HG02763 (cell line): ENCODE data around the gene CSMD2.

Source experiments
- ATAC-seq: cut with Tn5 transposase; IDR thresholded peaks from one replicate; pipeline ENCODE4 v1.9.1; 2021; ENCODE audit warnings: mild to moderate bottlenecking, moderate library complexity; ENCODE audit not compliant: unreplicated experiment

Gene CSMD2

GRCh38 chr1:33824971-33825370 is 340.1 kb downstream of the CSMD2 start:
- ATAC-seq, result no peak

DNA sequence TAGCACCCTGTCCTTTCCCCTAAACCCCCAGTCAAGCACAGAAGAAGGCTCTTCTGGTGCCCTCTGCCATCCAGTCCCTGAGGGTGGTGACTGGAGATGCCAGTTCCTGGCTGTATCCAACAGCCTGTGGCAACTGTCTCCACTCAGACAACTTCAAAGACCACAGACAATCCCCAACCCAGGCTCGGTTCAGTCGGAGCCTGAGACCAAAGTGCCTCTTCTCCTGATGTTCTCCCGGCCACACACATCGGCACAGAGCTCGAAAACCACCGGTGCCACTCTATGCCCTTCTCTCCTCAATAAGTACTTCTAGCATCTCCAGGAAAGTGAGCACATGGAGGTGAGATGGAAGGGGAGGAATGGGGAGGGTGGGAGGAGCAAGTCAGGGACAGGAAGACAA is 340.7 kb downstream of the CSMD2 start:
- ATAC-seq, result no peak

GRCh38 chr1:33823830-33824229 is 341.2 kb downstream of the CSMD2 start:
- no peak for ATAC-seq

GRCh38 chr1:33823401-33823800 is 341.6 kb downstream of the CSMD2 start:
- ATAC-seq, result no peak

GRCh38 chr1:33822396-33822795 is 342.6 kb downstream of the CSMD2 start:
- ATAC-seq, result no peak

DNA sequence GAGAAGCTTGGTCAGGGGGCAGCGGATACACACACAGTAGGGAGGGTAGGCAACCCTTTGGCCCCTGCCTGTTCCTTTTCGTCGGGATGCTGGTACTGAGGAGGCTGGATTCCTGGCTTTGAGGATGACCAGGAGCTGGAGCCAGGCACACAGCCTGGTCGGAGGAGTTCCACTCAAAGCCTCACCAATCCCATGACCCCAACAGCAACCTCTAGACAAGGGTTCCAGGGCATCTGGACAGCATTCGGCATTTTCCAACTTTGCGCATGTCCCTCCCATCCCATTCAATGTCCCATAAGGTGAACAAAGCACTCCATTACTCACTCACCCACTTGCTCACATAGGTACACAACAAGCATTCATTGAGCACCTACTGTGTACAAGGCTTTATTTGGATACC is 343.7 kb downstream of the CSMD2 start:
- no peak for ATAC-seq

GRCh38 chr1:33820804-33821203 is 344.2 kb downstream of the CSMD2 start:
- ATAC-seq, result no peak

GRCh38 chr1:33819913-33820311 is 345.1 kb downstream of the CSMD2 start:
- no peak for ATAC-seq

DNA sequence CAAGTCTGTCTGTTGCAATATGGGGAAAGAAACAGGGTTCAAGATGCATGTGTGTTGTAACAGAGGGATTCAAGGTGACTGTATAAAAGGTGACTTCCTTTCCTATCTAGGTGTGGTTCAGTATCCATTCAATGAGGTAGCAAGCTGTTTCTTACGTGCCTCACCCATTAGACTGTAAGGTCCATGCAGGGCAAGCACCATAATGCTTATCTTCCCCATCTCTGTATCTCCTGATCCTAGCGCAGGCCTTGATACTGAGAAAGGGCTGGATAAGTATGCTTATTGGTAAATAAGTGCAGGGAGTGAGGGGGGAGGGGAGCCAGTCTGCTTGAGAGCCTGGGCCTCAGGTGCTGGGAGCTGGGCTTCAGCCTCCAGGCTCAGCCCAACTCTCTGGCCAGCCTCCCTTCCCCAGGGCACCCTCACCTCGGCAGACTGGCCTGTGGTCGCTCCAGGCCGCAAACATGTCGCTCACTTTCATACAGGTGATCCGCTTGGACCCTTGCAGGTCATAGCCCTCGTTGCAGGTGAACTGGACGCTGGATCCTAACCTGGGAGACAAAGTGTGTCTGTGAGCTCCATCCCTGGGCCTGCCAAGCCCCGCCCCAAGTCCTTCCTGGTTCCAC is 345.6 kb downstream of the CSMD2 start:
- ATAC-seq, result no peak

- ATAC-seq, result no peak
These were observed 347.0 kb downstream of the CSMD2 start for GRCh38 chr1:33818071-33818470.

- no peak for ATAC-seq
These were observed 350.0 kb downstream of the CSMD2 start for GRCh38 chr1:33815061-33815460.

GRCh38 chr1:33814166-33814565 is 350.9 kb downstream of the CSMD2 start:
- ATAC-seq, result no peak

DNA sequence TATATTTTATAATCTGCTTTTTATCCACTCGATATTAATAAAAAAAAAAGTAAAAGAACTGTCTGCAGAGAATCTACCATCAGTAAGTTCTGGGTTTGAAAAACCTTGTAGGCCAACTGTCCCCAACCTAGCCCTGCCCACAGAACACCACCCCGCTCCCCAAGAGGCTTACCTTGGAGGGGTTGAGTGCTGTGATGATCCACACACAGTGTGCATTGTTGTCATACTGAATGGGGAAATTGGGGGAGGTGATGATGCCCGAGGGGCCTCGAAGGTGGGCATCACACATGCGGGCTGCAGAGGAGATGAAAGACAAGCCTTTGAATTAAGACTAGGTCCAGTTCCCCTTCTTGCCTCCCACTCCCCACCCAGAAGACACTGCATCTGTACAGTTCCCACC is 354.5 kb downstream of the CSMD2 start:
- ATAC-seq, result no peak

GRCh38 chr1:33805988-33806387 is 359.0 kb downstream of the CSMD2 start:
- ATAC-seq, result no peak

DNA sequence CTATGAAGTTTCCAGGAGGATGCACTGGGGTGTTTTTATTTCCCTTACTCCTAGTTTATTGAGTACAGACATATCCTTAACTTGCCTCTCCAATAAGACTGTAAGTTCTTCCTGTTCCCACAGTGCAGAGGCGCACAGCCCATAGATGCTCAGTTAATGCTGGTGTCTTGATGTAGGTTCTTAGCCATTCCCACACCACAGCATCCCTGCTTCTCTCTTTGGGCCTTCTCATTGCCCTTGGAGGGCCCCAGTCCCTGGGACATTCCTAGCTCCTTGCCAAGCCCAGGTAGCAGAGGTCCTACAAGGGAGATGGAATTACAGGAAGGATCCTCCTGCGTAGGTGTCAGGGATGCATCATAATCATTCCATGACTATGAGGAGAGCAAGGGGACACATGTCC is 362.8 kb downstream of the CSMD2 start:
- ATAC-seq, result no peak

GRCh38 chr1:33797849-33798248 is 367.2 kb downstream of the CSMD2 start:
- ATAC-seq, result no peak

DNA sequence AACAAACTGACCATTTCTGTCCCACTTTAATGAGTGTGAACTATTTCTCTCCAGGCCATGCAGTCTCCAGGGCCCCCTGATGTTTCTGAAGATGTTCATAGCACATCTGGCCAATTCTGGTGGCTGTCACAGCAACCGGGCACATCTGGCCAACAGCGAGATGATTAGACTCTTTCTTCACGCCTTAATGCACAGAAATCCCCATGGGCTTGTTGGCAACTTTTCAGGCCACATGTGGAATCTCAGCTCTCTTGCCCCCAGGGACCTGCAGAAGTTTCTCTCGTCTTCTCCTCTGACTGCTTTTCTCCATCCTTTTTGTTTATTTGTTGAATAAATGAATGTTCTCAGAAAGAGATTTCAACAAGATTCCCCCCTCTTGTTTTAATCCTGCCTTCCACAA is 372.4 kb downstream of the CSMD2 start:
- no peak for ATAC-seq

DNA sequence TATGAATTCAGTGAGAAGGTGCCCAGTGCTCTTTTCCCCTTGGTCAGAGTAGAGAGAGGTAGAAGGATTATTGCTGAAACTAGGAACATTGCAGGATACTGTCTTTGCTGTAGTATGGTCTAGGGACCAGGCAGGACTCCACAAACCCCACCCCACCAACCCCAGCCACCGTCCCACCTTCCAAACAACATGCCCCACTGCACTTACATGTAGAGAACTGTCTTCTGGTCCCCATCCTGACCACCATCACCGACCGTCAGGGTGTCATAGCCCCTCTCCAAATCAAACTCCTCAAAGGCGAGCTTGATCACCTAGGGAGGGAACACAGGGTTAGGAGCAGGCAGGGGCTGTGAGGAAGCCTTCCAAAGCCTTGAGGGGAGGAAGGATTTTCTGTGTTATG is 372.8 kb downstream of the CSMD2 start:
- no peak for ATAC-seq

GRCh38 chr1:33791251-33791650 is 373.8 kb downstream of the CSMD2 start:
- ATAC-seq, result no peak

DNA sequence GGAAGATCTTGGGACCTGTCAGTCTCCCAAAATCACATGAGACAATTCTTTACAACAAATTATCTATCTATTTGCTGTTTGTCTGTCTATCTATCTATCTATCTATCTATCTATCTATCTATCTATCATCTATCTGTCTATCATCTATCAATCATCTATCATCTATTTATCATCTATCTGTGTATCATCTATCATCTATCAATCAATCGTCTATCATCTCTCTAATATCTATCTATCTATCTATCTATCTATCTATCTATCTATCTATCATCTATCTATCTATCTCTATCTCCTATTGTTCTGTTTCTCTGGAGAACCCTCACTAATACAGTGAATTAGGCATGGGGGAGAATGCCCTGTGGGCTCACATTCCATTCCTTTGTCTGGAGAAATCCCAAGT is 374.5 kb downstream of the CSMD2 start:
- no peak for ATAC-seq

DNA sequence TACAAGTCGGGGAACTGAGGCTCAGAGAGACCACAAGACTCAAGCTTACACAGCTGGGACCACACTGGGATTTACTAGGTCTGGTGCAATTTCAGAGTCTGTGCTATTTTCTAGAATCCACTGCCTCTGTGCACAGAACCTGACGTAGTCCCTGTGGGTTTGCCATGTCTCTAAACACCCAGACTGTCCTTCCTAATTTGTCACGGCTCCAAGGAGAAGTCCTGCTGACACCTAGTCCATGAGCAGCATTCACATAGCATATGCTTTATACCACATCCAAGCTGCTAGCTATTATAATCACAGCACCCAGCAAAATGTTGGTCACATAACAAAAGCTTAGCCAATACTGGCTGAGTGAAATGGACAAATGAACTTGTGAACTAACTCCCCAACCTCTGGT is 380.2 kb downstream of the CSMD2 start:
- no peak for ATAC-seq

GRCh38 chr1:33782776-33783175 is 382.3 kb downstream of the CSMD2 start:
- ATAC-seq, result no peak

DNA sequence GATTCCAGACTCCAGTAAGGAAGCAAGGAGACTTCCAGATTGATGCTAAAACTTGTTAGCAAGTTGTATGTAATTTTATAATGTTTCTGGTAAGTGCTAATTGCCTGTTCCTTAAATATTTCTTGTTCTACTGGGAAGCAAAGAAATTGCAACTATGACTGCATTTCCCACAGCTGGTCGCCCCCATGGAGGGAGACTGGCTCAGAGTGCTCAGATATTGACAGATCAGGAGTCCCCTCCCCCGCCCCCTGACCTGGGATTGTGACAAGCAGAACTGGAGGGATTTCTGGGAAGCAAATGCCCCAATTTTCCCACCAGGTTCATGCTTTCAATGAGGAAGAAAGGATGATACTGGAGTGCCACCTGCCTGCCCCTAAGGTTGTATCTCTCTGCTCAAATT is 383.4 kb downstream of the CSMD2 start:
- no peak for ATAC-seq

DNA sequence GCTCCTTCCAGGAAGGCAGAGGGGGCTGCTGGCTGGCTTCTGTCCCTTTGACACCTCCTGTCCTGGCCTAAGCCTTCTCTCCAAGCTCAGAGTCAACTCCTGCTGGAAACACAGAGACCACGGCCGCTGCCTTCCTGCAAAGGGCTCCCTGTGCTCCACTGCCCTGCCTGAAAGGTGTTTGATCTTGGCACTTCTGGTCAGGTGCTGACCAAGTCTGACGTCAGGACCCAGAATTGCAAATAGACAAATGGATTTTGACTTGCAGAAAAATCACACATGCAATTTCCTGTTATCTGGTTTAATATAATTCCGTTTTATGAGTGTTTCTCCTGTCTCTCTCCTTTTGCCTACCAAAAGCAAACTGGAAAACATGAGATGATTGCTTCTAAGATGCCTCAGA is 387.7 kb downstream of the CSMD2 start:
- ATAC-seq, result no peak
